ENCODE data around the gene FOXM1.

DNA sequence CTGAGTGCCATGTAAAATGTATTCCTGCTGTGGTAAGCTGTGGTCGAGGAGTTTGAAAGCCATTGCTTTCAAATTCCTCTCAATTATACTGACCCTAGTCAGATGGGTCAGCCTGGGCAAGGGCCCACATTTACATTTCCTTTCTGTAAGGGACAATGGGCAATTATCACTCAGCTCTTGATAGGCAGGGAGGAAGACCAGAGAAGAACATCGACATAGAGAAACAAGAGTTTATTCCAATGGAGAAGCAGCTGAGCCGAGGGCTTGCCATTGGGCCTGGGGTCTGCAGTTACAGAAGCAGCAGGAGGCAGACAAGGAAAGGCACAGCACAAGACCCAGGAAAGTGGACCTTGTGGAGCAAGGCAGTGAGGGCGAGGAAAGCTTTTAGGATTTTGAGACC, 51.8 kb downstream of the FOXM1 start:
- TF ChIP-seq POLR2AphosphoS5 (IDR thresholded peaks at IDR 0.05): no peak
- no peak for TF ChIP-seq POLR2A (IDR thresholded peaks at IDR 0.05)
